Activated CD8-positive, alpha-beta T cell treated with anti-CD3 and anti-CD28 coated beads for 36 hours (primary cell): ENCODE measurements around the gene NKX2-2. TPM values are rescaled to one million over a fixed set of nuclear protein-coding genes. Genes with fewer than 3 reads are reported as not detected.

Source experiments
- ATAC-seq: fragments of 200-7000 bp; cut with Tn5 transposase; one replicate; pipeline ENCODE4 v1.10.0; 2021; ENCODE audit warnings: mild to moderate bottlenecking, moderate library complexity
- CTCF ChIA-PET: fragments of 350-600 bp; sonication (Branson Sonifier 250); formaldehyde crosslinking; loops from one replicate; lab custom pipeline; 2021; ENCODE audit warnings: antibody characterized with exemption; lab: Charles Lee
- POLR2A ChIA-PET: fragments of 350-600 bp; sonication (Branson Sonifier 250); formaldehyde crosslinking; loops from one replicate; lab custom pipeline; 2021; ENCODE audit warnings: antibody characterized with exemption; lab: Charles Lee
- DNase-seq: peaks from one replicate; pipeline ENCODE4 v3.0.0-alpha.2; 2020
- H3K27ac Mint-ChIP-seq: one replicate; pipeline ENCODE4 v1.8.0; 2021; ENCODE audit warnings: mild to moderate bottlenecking, mixed read lengths
- H3K27me3 Mint-ChIP-seq: one replicate; pipeline ENCODE4 v1.8.0; 2021; ENCODE audit warnings: mixed read lengths
- H3K36me3 Mint-ChIP-seq: one replicate; pipeline ENCODE4 v1.8.0; 2021; ENCODE audit warnings: low read depth, mixed read lengths
- H3K4me1 Mint-ChIP-seq: one replicate; pipeline ENCODE4 v1.8.0; 2021; ENCODE audit warnings: low read depth, mixed read lengths
- H3K4me3 Mint-ChIP-seq: one replicate; pipeline ENCODE4 v1.8.0; 2021; ENCODE audit warnings: mild to moderate bottlenecking, moderate library complexity, mixed read lengths
- H3K9me3 Mint-ChIP-seq: one replicate; pipeline ENCODE4 v1.8.0; 2021; ENCODE audit warnings: mixed read lengths
- CTCF ChIP-seq: fragments of 200-600 bp; IDR thresholded peaks from one replicate; pipeline ENCODE4 v1.8.0; 2022; ENCODE audit warnings: antibody characterized with exemption, mild to moderate bottlenecking
- intact Hi-C: fragments of 100-400 bp; cut with micrococcal nuclease; formaldehyde crosslinking; loops from one replicate; pipeline ENCODE4 v1.10.0; 2022
- total RNA-seq, 2 experiments: library from RNA; stranded (reverse); gene quantifications; one replicate each; pipeline ENCODE4 v1.2.3, GENCODE V29; 2021

The NKX2-2 gene
- total RNA-seq, 2 experiments from 2014 or later: not detected

DNA sequence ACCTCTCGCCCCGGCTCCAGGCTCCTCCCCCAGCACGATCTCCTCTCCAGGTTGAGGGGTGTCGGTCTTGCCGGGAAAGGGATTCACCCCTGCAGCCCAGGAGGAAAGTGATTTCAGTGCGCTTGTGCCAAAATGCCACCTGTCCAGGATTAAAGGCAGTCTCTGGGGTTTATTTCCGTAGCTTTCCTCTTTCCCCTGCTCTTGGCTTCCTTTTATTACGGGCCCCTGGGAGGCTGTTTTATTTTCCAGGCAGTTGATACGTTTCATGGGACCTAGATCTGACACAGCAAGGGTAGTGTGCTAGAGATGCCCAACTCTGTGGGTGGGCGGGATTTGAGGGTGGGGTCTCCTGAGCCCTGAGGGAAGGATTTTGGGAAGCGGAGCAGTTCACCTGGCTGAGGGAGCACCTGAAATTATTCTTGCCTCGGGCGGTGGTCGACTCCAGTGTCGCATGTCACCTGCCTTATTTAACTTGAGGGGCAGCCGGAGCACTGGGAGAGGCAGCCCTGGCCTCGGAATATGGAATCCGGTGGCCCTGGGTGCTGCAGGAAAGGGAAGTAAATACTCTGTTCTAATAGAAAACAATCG lies 9.5 kb upstream of the NKX2-2 start:
- no peak for ATAC-seq
- H3K9me3 Mint-ChIP-seq: no peaks in the 10 kb centered on the region
- H3K4me1 Mint-ChIP-seq: peaks cover 12% of the 10 kb centered on the region
- no peak for TF ChIP-seq CTCF
- H3K4me3 Mint-ChIP-seq: peak overlapping the region; percentile 15
- POLR2A ChIA-PET: no interaction called here
- no peak for DNase-seq
- peaks cover 69% of the 10 kb centered on the region for H3K27me3 Mint-ChIP-seq
- H3K27ac Mint-ChIP-seq: no peak overlapping the region
- intact Hi-C loops: no loop called here
- H3K36me3 Mint-ChIP-seq: no peaks in the 10 kb centered on the region
- CTCF ChIA-PET: interaction anchor here (1.1 to 2.3 kb wide), 3 partner anchors 18 to 288 kb away, joined by 3 to 9 read pairs (median 8); no protein-coding TSS in a partner anchor

GRCh38 chr20:21522481-21523280 lies 8.8 kb upstream of the NKX2-2 start:
- no peaks in the 10 kb centered on the region for H3K9me3 Mint-ChIP-seq
- H3K4me1 Mint-ChIP-seq: peaks cover 12% of the 10 kb centered on the region
- peak overlapping the region; percentile 15 for H3K4me3 Mint-ChIP-seq
- TF ChIP-seq CTCF: no peak
- no peaks in the 10 kb centered on the region for H3K36me3 Mint-ChIP-seq
- ChIA-PET POLR2A (interaction anchor here (1.0 kb wide), 1 partner anchor 287 kb away, joined by 3 read pairs; no protein-coding TSS in a partner anchor), CTCF (interaction anchor here (0.8 to 5.7 kb wide), 3 partner anchors 16 to 287 kb away, joined by 3 to 42 read pairs (median 8); no protein-coding TSS in a partner anchor)
- peaks cover 76% of the 10 kb centered on the region for H3K27me3 Mint-ChIP-seq
- DNase-seq (no peak), ATAC-seq (no peak)
- intact Hi-C loops: no loop called here
- H3K27ac Mint-ChIP-seq: peak overlapping the region; percentile 41

DNA sequence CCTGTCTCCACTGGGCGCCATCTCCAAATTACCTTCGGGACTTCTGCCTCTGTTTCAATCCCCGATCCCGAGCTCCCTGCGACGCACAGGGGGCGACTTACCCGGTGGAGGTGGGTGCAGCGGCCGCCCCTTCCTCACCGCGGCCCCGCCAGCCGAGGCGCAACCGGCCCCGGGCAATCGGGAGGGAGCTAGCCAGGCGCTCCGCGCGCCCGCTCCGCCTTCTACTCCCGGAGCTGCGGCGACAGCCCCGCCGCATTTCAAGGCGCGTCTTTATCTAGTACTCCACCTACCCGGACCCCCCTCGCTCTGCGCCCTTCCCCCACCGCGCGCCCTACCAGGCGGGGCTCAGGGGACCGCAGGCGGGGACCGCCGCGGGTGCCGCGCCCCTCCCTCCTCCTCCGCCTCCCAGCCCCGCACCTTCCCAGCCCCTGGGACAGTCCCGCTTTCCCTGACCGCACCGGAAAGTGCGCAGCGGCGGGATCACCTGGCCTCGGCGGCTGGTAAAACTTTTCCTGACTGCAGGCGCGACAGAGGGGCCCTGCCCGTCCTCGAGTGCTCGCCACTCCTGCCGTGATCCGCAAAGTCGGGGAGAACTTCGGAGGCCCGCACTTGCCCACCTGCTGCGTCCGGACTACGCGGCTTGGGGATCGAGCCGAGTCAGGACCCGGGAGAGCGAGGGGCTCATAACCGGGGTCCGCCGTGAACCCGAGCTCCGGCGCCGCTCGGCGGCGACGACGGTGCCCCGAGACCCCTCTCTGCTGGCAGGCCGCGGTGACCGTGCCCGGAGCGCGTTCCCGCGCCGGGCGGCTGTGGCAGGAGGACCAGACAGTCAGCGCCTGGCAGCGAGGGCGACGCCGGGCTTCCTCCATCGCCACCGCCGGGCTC lies 8.0 kb upstream of the NKX2-2 start:
- CTCF ChIA-PET: interaction anchor here (0.8 to 5.7 kb wide), 8 partner anchors 8 to 474 kb away, joined by 3 to 42 read pairs (median 3); no protein-coding TSS in a partner anchor
- H3K27ac Mint-ChIP-seq: no peak overlapping the region
- no peak overlapping the region for H3K4me3 Mint-ChIP-seq
- H3K36me3 Mint-ChIP-seq: no peaks in the 10 kb centered on the region
- H3K27me3 Mint-ChIP-seq: peaks cover 83% of the 10 kb centered on the region
- DNase-seq (no peak), ATAC-seq (no peak)
- POLR2A ChIA-PET: interaction anchor here (1.0 kb wide), 1 partner anchor 286 kb away, joined by 3 read pairs; no protein-coding TSS in a partner anchor
- no peaks in the 10 kb centered on the region for H3K9me3 Mint-ChIP-seq
- intact Hi-C loops: no loop called here
- TF ChIP-seq CTCF: no peak
- peaks cover 15% of the 10 kb centered on the region for H3K4me1 Mint-ChIP-seq

DNA sequence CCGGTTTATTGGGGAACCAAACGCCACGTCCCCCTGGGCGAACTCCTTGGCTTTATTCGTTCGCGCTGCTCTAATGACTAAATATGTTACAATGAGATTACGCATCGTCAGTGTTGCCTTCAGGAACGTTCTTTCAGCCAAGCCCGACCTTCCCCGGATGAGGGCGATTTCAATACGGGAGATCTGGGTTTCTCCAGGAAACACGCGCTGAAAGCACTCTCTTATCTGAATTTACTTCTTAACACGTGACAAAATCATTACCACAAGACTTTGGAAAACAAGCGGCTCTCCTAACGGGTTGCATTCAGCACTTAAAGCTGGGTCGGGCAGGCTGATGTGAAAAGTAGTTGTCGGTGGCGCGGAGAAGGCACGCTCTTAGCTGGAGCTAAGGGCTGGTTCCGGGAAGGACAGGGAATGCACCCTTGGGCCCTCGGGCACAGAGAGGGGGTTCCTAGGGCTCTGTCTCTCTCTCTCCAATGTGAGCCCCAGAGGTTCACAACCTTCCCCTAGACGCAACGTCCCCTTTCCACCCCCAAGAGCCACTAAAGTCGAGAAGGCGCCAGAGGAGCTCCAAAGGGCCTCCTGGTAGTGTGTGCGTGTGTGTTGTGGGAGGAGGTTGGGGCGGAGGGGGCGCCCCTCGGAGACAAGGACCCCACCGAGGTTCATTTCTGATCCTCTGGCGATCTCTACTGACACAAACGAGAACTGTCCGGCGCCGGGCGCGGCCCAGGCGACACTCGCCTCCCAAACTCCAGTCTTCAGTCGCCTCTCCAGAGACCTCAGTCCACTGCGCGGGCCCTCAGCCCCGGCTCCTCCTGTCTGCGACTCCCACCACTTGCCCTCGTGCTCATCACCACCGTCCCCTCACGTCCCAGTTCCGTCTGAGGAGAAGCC lies 7.1 kb upstream of the NKX2-2 start:
- ATAC-seq: no peak
- intact Hi-C loops: no loop called here

More for the DNA sequence above, 7.1 kb upstream of the NKX2-2 start:
- Mint-ChIP-seq H3K27ac (no peak overlapping the region), H3K4me1 (peaks cover 20% of the 10 kb centered on the region), H3K9me3 (no peaks in the 10 kb centered on the region), H3K36me3 (no peaks in the 10 kb centered on the region), H3K27me3 (peaks cover 86% of the 10 kb centered on the region), H3K4me3 (no peak overlapping the region)
- POLR2A ChIA-PET: interaction anchor here (0.7 to 1.0 kb wide), 3 partner anchors 18 to 285 kb away, joined by 3 read pairs; no protein-coding TSS in a partner anchor
- no peak for TF ChIP-seq CTCF
- CTCF ChIA-PET: interaction anchor here (1.0 to 5.7 kb wide), 7 partner anchors 9 to 473 kb away, joined by 3 to 42 read pairs (median 3); no protein-coding TSS in a partner anchor
- no peak for DNase-seq
